Stimulated activated CD8-positive, alpha-beta memory T cell treated with anti-CD3 and anti-CD28 coated beads, Interleukin-12 subunit alpha, Interleukin-12 subunit beta, amount 100 ng/mL, for 4 hours (primary cell): ENCODE results near the gene SIGMAR1.
A peak's percentile ranks its signal among the peaks of the same experiment; 100 is the strongest.

Source experiments
- DNase-seq: peaks from one replicate; pipeline ENCODE4 v3.0.0-alpha.2; 2020; ENCODE audit warnings: low read depth

SIGMAR1 gene

GRCh38 chr9:34603610-34604231 lies 33.9 kb downstream of the SIGMAR1 start:
- DNase-seq, result peak; percentile 50

GRCh38 chr9:34601937-34602573 lies 35.5 kb downstream of the SIGMAR1 start:
- no peak for DNase-seq

- no peak for DNase-seq
Observed at GRCh38 chr9:34600908-34601307, 36.7 kb downstream of the SIGMAR1 start.

GRCh38 chr9:34599546-34599945 lies 38.0 kb downstream of the SIGMAR1 start:
- no peak for DNase-seq

- DNase-seq, result no peak
Observed at GRCh38 chr9:34594177-34594576, 43.4 kb downstream of the SIGMAR1 start.

- DNase-seq, result no peak
Observed at GRCh38 chr9:34592895-34593601, 44.5 kb downstream of the SIGMAR1 start.

GRCh38 chr9:34591917-34592866 lies 45.4 kb downstream of the SIGMAR1 start:
- no peak for DNase-seq

- DNase-seq, result peak; percentile 53
Observed at GRCh38 chr9:34591248-34591916, 46.2 kb downstream of the SIGMAR1 start.

GRCh38 chr9:34590381-34591247 lies 47.0 kb downstream of the SIGMAR1 start:
- DNase-seq, result no peak

- no peak for DNase-seq
Observed at GRCh38 chr9:34589636-34590380, 47.8 kb downstream of the SIGMAR1 start, which contains the start of gene CNTFR. TSS of gene CNTFR (minus strand) at chr9:34589724. CDS start at chr9:34568981, 20,743 bp downstream.

- no peak for DNase-seq
Observed at GRCh38 chr9:34588671-34589635, 48.6 kb downstream of the SIGMAR1 start.

GRCh38 chr9:34587271-34587670 lies 50.3 kb downstream of the SIGMAR1 start:
- DNase-seq, result no peak

GRCh38 chr9:34585946-34586669 lies 51.5 kb downstream of the SIGMAR1 start:
- DNase-seq, result no peak

GRCh38 chr9:34584970-34585369 lies 52.6 kb downstream of the SIGMAR1 start:
- DNase-seq, result no peak
